MCF 10A (cell line): Measurements from ENCODE around the gene IKZF4. TPM values are rescaled to one million over a fixed set of nuclear protein-coding genes. Genes with fewer than 3 reads are reported as not detected.

Experiments
- BruUV-seq: library from RNA; stranded (reverse); fragments of 400-500 nt; replicated peaks from 2 replicates; lab custom pipeline; 2021; lab: Mats Ljungman, UMichigan
- CTCF ChIA-PET: fragments of 300-600 bp; sonication (Branson Sonifier 250); formaldehyde crosslinking; extraction: SDS; loops from one replicate; lab custom pipeline; 2021; ENCODE audit warnings: antibody characterized with exemption, inconsistent platforms; lab: Yijun Ruan, JAX
- POLR2A ChIA-PET: fragments of 300-600, 350-650 bp; sonication (Branson Sonifier 250); formaldehyde crosslinking; extraction: SDS; loops from one replicate; lab custom pipeline; 2020; ENCODE audit warnings: antibody characterized with exemption, inconsistent platforms; lab: Yijun Ruan, JAX
- DNase-seq: peaks from one replicate; pipeline ENCODE4 v3.0.0-alpha.2; 2018; ENCODE audit not compliant: unreplicated experiment
- H3K27ac Mint-ChIP-seq: one replicate; pipeline ENCODE4 v1.8.0; 2022; ENCODE audit warnings: mild to moderate bottlenecking, low read depth, mixed read lengths; ENCODE audit not compliant: unreplicated experiment
- H3K27me3 Mint-ChIP-seq: one replicate; pipeline ENCODE4 v1.8.0; 2022; ENCODE audit warnings: mixed read lengths; ENCODE audit not compliant: insufficient read depth, unreplicated experiment
- H3K36me3 Mint-ChIP-seq: one replicate; pipeline ENCODE4 v1.8.0; 2022; ENCODE audit warnings: mild to moderate bottlenecking, moderate library complexity, mixed read lengths; ENCODE audit not compliant: insufficient read depth, unreplicated experiment
- H3K4me1 Mint-ChIP-seq: one replicate; pipeline ENCODE4 v1.8.0; 2022; ENCODE audit warnings: mixed read lengths; ENCODE audit not compliant: insufficient read depth, unreplicated experiment
- H3K4me3 Mint-ChIP-seq: one replicate; pipeline ENCODE4 v1.8.0; 2022; ENCODE audit warnings: mild to moderate bottlenecking, moderate library complexity, mixed read lengths; ENCODE audit not compliant: unreplicated experiment
- H3K9me3 Mint-ChIP-seq: one replicate; pipeline ENCODE4 v1.8.0; 2022; ENCODE audit warnings: mixed read lengths; ENCODE audit not compliant: unreplicated experiment
- intact Hi-C: fragments of 100-400 bp; cut with micrococcal nuclease; formaldehyde crosslinking; loops from 2 replicates; pipeline ENCODE4 v1.14.1; 2022
- total RNA-seq: library from RNA; stranded (reverse); gene quantifications from 2 replicates; pipeline ENCODE4 v1.2.3, GENCODE V29; 2022
- TF ChIP-seq, protein P1 (sequence below): fragments of 200-600 bp; IDR thresholded peaks from one replicate; pipeline ENCODE4 v1.8.0; 2022; ENCODE audit warnings: antibody characterized with exemption, mild to moderate bottlenecking; ENCODE audit not compliant: unreplicated experiment

Gene IKZF4
- total RNA-seq, 1 experiment from 2014 or later: 2.4 TPM

DNA sequence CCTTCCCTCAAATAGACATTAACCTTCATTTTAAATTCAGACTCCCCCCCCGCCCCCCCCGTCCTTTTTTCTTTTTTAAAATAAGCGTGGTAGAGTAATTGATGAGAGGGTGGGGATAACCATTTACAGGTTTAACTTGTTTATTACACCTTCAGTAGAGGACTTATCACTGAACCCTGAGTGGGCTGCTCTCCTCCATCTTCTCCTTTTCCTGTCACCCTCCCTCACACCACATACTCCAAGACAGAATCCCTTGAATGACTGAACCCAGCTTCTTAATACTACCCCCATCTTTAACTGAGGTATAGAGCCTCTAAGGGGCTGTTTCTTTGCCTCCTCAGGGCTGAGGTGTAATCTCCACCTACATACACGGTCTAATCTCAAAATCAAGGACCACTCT, 3.7 kb upstream of the IKZF4 start:
- Mint-ChIP-seq H3K4me3 (no peak overlapping the region), H3K27me3 (no peaks in the 10 kb centered on the region), H3K4me1 (no peaks in the 10 kb centered on the region), H3K27ac (no peak overlapping the region), H3K36me3 (peaks cover 2% of the 10 kb centered on the region), H3K9me3 (no peaks in the 10 kb centered on the region)
- DNase-seq: no peak
- intact Hi-C loops: no loop called here
- ChIA-PET POLR2A (no interaction called here), CTCF (interaction anchor here (1.3 to 1.4 kb wide), 3 partner anchors 8 to 30 kb away, joined by 3 to 4 read pairs (median 3); no protein-coding TSS in a partner anchor)
- TF ChIP-seq, protein P1, sequence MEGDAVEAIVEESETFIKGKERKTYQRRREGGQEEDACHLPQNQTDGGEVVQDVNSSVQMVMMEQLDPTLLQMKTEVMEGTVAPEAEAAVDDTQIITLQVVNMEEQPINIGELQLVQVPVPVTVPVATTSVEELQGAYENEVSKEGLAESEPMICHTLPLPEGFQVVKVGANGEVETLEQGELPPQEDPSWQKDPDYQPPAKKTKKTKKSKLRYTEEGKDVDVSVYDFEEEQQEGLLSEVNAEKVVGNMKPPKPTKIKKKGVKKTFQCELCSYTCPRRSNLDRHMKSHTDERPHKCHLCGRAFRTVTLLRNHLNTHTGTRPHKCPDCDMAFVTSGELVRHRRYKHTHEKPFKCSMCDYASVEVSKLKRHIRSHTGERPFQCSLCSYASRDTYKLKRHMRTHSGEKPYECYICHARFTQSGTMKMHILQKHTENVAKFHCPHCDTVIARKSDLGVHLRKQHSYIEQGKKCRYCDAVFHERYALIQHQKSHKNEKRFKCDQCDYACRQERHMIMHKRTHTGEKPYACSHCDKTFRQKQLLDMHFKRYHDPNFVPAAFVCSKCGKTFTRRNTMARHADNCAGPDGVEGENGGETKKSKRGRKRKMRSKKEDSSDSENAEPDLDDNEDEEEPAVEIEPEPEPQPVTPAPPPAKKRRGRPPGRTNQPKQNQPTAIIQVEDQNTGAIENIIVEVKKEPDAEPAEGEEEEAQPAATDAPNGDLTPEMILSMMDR: no peak
- BruUV-seq: no TSS peak

- CTCF ChIA-PET: interaction anchor here (1.3 to 1.4 kb wide), 3 partner anchors 9 to 29 kb away, joined by 3 to 4 read pairs (median 3); no protein-coding TSS in a partner anchor
- POLR2A ChIA-PET: no interaction called here
Observed at GRCh38 chr12:56018356-56018755, 2.5 kb upstream of the IKZF4 start.

GRCh38 chr12:56021889-56022497, 1.1 kb downstream of the IKZF4 start:
- no peak overlapping the region for H3K4me3 Mint-ChIP-seq
- POLR2A ChIA-PET: interaction anchor here (0.8 kb wide), 1 partner anchor 19 kb away, joined by 3 read pairs; no protein-coding TSS in a partner anchor
- no TSS peak for BruUV-seq
- no peak for DNase-seq
- H3K4me1 Mint-ChIP-seq: no peaks in the 10 kb centered on the region
- H3K9me3 Mint-ChIP-seq: no peaks in the 10 kb centered on the region
- no peak overlapping the region for H3K27ac Mint-ChIP-seq
- TF ChIP-seq, protein P1: no peak
- intact Hi-C loops: no loop called here
- CTCF ChIA-PET: no interaction called here
- H3K36me3 Mint-ChIP-seq: peaks cover 6% of the 10 kb centered on the region
- no peaks in the 10 kb centered on the region for H3K27me3 Mint-ChIP-seq

More at GRCh38 chr12:56018356-56018755, 2.5 kb upstream of the IKZF4 start:
- H3K4me1 Mint-ChIP-seq: no peaks in the 10 kb centered on the region
- H3K27ac Mint-ChIP-seq: no peak overlapping the region
- no TSS peak for BruUV-seq
- no peaks in the 10 kb centered on the region for H3K27me3 Mint-ChIP-seq
- intact Hi-C loops: no loop called here
- no peak for DNase-seq
- no peaks in the 10 kb centered on the region for H3K9me3 Mint-ChIP-seq
- H3K4me3 Mint-ChIP-seq: no peak overlapping the region
- no peaks in the 10 kb centered on the region for H3K36me3 Mint-ChIP-seq
- TF ChIP-seq, protein P1: no peak

DNA sequence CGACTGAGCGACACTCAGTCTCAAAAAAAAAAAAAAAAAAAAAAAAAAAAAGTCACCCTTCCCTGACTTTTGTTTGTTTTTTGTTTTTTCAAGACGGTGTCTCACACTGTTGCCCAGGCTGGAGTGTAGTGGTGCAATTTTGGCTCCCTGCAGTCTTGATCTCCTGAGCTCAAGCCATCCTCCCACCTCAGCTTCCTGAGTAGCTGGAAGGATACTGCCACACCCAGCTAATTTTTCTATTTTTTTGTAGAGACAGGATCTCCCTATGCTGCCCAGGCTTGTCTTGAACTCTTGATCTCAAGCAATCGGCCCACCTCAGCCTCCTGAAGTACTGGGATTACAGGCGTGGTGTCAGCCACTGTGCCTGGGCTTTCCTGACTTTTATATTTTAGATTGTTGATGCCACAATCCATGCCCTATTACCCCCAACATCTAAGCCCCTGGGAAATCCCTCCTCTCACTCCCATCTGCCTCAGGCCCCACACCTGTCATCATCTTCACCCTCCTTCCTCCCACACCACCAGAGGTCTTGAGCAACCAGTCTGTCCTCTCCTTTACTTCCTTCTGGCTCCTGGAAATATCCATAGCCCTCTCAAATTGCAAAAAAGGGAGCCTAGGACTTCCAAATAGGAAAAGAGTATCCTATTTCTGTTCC, 7.8 kb downstream of the IKZF4 start:
- Mint-ChIP-seq H3K36me3 (peaks cover 9% of the 10 kb centered on the region), H3K27ac (no peak overlapping the region), H3K27me3 (no peaks in the 10 kb centered on the region), H3K4me3 (no peak overlapping the region), H3K9me3 (no peaks in the 10 kb centered on the region), H3K4me1 (peaks cover 11% of the 10 kb centered on the region)
- POLR2A ChIA-PET: interaction anchor here (0.9 to 2.1 kb wide), 3 partner anchors 9 to 21 kb away, joined by 3 to 15 read pairs (median 3); no protein-coding TSS in a partner anchor
- DNase-seq: peak; percentile 27
- no TSS peak for BruUV-seq
- CTCF ChIA-PET: interaction anchor here (0.7 to 4.1 kb wide), 17 partner anchors 9 to 290 kb away, joined by 3 to 39 read pairs (median 4); partner anchors contain the start of genes IKZF4, ORMDL2 and SUOX
- intact Hi-C loops: loop anchor here (1.0 kb wide), 2 partner anchors 32 to 290 kb away; no protein-coding TSS in a partner anchor
- TF ChIP-seq, protein P1: no peak
